Endothelial cell of umbilical vein (primary cell): ENCODE measurements around the gene EVI5.

Experiments
- EZH2 ChIP-seq: IDR thresholded peaks from 2 replicates; pipeline ENCODE4 v1.6.1; 2012; ENCODE audit warnings: borderline replicate concordance, low read depth, mild to moderate bottlenecking, moderate library complexity, low read length, inconsistent platforms; ENCODE audit not compliant: severe bottlenecking
- FOS ChIP-seq: IDR thresholded peaks from 2 replicates; pipeline ENCODE4 v1.6.1; 2011; ENCODE audit warnings: mild to moderate bottlenecking, low read length, moderate library complexity, borderline replicate concordance; ENCODE audit not compliant: insufficient read depth
- GATA2 ChIP-seq: IDR thresholded peaks from 2 replicates; pipeline ENCODE4 v1.7.0; 2011; ENCODE audit warnings: low read depth, mild to moderate bottlenecking, moderate library complexity, mixed read lengths, low read length; ENCODE audit not compliant: insufficient read length, insufficient read depth
- JUN ChIP-seq: IDR thresholded peaks from 2 replicates; pipeline ENCODE4 v1.6.1; 2011; ENCODE audit warnings: borderline replicate concordance, low read depth; ENCODE audit not compliant: insufficient read length, insufficient read depth
- MYC ChIP-seq: IDR thresholded peaks from one replicate; pipeline ENCODE4 v1.6.1; 2011; ENCODE audit warnings: mild to moderate bottlenecking, low read depth, low read length
- POLR2A ChIP-seq: IDR thresholded peaks from 2 replicates; pipeline ENCODE4 v1.6.1; 2012; ENCODE audit warnings: low read depth, mild to moderate bottlenecking, control low read depth, low read length
- POLR2AphosphoS5 ChIP-seq: IDR thresholded peaks from 2 replicates; pipeline ENCODE4 v1.6.1; 2012; ENCODE audit warnings: low read depth, mild to moderate bottlenecking, control low read depth, low read length, moderate library complexity; ENCODE audit not compliant: insufficient read depth
- TF ChIP-seq, protein P1 (sequence below), 2 donors: IDR thresholded peaks; 1 replicate in 1 of 2; 2 replicates in 1 of 2; pipeline ENCODE4 v1.5.1; 2011; ENCODE audit warnings: low read length in 2 of 2, mild to moderate bottlenecking in 2 of 2, moderate library complexity in 2 of 2, control low read depth in 1 of 2, inconsistent platforms in 1 of 2, low read depth in 1 of 2; ENCODE audit not compliant: insufficient read depth in 1 of 2; ENCODE audit errors: extremely low read depth in 1 of 2
- TF ChIP-seq, protein P2 (sequence below): IDR thresholded peaks from 2 replicates; pipeline ENCODE4 v1.6.1; 2011; ENCODE audit not compliant: insufficient read depth, insufficient read length

DNA sequence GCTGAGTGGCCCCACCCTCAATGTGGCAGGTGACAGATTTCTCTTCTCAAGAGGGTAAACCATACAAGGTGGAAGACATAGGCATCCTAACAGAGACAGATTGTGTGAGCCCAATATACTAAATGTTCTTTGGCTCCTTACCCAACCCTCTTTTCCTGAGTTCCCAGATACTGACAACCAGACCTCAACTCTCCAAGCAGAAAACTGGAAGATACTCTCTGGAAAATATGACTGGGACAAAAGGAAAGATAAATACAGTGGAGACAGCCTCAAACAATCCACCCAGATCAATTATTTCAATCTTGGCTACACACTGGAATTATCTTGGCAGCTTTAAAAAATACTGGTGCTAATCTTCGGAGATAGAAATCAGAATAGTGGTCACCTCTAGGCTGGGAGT, 6.5 kb downstream of the EVI5 start:
- TF ChIP-seq JUN = no peak
- TF ChIP-seq, protein P1, sequence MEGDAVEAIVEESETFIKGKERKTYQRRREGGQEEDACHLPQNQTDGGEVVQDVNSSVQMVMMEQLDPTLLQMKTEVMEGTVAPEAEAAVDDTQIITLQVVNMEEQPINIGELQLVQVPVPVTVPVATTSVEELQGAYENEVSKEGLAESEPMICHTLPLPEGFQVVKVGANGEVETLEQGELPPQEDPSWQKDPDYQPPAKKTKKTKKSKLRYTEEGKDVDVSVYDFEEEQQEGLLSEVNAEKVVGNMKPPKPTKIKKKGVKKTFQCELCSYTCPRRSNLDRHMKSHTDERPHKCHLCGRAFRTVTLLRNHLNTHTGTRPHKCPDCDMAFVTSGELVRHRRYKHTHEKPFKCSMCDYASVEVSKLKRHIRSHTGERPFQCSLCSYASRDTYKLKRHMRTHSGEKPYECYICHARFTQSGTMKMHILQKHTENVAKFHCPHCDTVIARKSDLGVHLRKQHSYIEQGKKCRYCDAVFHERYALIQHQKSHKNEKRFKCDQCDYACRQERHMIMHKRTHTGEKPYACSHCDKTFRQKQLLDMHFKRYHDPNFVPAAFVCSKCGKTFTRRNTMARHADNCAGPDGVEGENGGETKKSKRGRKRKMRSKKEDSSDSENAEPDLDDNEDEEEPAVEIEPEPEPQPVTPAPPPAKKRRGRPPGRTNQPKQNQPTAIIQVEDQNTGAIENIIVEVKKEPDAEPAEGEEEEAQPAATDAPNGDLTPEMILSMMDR (IDR thresholded peaks at IDR 0.05; ENCODE audit: extremely low read depth in 1 of 2, insufficient read depth in 1 of 2, low read depth in 1 of 2, low read length in 2 of 2) = no peak
- TF ChIP-seq POLR2A = no peak
- no peak for TF ChIP-seq POLR2AphosphoS5
- TF ChIP-seq EZH2 = no peak
- TF ChIP-seq, protein P2, sequence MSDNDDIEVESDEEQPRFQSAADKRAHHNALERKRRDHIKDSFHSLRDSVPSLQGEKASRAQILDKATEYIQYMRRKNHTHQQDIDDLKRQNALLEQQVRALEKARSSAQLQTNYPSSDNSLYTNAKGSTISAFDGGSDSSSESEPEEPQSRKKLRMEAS = no peak
- no peak for TF ChIP-seq MYC
- TF ChIP-seq FOS = no peak
- TF ChIP-seq GATA2 = no peak
